Naive B cell (primary cell): ENCODE results near the gene PNPLA1. TPM values are rescaled to one million over a fixed set of nuclear protein-coding genes. Genes with fewer than 3 reads are reported as not detected.

Source experiments
- ATAC-seq, 2 donors: fragments of 150-1000 bp; cut with Tn5 transposase; 2 replicates each; pipeline ENCODE4 v1.10.0; 2021; ENCODE audit warnings: low read depth in 2 of 2, mild to moderate bottlenecking in 2 of 2, moderate library complexity in 2 of 2
- DNase-seq: peaks from one replicate; pipeline ENCODE4 v3.0.0; 2022
- H3K27ac Mint-ChIP-seq, 6 donors: one replicate each; pipeline ENCODE4 v1.8.0; 2020 to 2022; ENCODE audit warnings: mild to moderate bottlenecking in 6 of 6, mixed read lengths in 6 of 6, moderate library complexity in 5 of 6, inconsistent platforms in 2 of 6
- H3K27me3 Mint-ChIP-seq, 3 donors: one replicate each; pipeline ENCODE4 v1.8.0; 2021 to 2022; ENCODE audit warnings: mixed read lengths in 3 of 3, mild to moderate bottlenecking in 1 of 3
- H3K36me3 Mint-ChIP-seq, 2 donors: one replicate each; pipeline ENCODE4 v1.8.0; 2020 to 2022; ENCODE audit warnings: mixed read lengths in 2 of 2, inconsistent platforms in 1 of 2, mild to moderate bottlenecking in 1 of 2
- H3K4me1 Mint-ChIP-seq, 3 donors: one replicate each; pipeline ENCODE4 v1.8.0; 2020 to 2022; ENCODE audit warnings: mixed read lengths in 3 of 3, inconsistent platforms in 1 of 3, mild to moderate bottlenecking in 1 of 3, moderate library complexity in 1 of 3
- H3K4me3 Mint-ChIP-seq, 8 donors: one replicate each; pipeline ENCODE4 v1.8.0; 2020 to 2022; ENCODE audit warnings: mild to moderate bottlenecking in 8 of 8, mixed read lengths in 8 of 8, moderate library complexity in 8 of 8, inconsistent platforms in 2 of 8
- H3K9me3 Mint-ChIP-seq, 7 donors: one replicate each; pipeline ENCODE4 v1.8.0; 2020 to 2022; ENCODE audit warnings: mixed read lengths in 7 of 7, mild to moderate bottlenecking in 5 of 7, inconsistent platforms in 2 of 7, moderate library complexity in 1 of 7
- polyA plus RNA-seq, 6 donors: library from polyadenylated mRNA; unstranded; fragments of 300-500 nt; fragmentation: Illumina TruSeq; gene quantifications; one replicate each; pipeline ENCODE4 v1.2.3, GENCODE V29; 2021; ENCODE audit warnings: low read depth in 6 of 6

PNPLA1 gene
- polyA plus RNA-seq, 6 donors from 2014 or later = 0.27 TPM; not detected in 5

- Mint-ChIP-seq H3K36me3 (no peaks in the 10 kb centered on the region), H3K27me3 (peaks cover 6 to 15% (median 7%) of the 10 kb centered on the region in 3 donors), H3K9me3 (no peaks in the 10 kb centered on the region), H3K4me3 (peak overlapping the region; percentile 53 to 91 (median 82)), H3K27ac (peak overlapping the region in 5 of 6 donors; percentile 35 to 83 (median 64)), H3K4me1 (peaks cover 9 to 47% (median 25%) of the 10 kb centered on the region in 3 donors)
- peak; percentile 60 for DNase-seq
- peak; percentile 56 to 67 for ATAC-seq
These were observed 71.0 kb downstream of the PNPLA1 start for GRCh38 chr6:36340618-36341454.

GRCh38 chr6:36343109-36343680 is 73.3 kb downstream of the PNPLA1 start:
- H3K36me3 Mint-ChIP-seq = no peaks in the 10 kb centered on the region
- DNase-seq = no peak
- no peak overlapping the region for H3K27ac Mint-ChIP-seq
- no peak overlapping the region for H3K4me3 Mint-ChIP-seq
- no peak for ATAC-seq
- H3K9me3 Mint-ChIP-seq = no peaks in the 10 kb centered on the region
- H3K4me1 Mint-ChIP-seq = peaks cover 3 to 24% (median 9%) of the 10 kb centered on the region in 3 donors
- peaks cover 6 to 8% (median 7%) of the 10 kb centered on the region in 3 donors for H3K27me3 Mint-ChIP-seq

DNA sequence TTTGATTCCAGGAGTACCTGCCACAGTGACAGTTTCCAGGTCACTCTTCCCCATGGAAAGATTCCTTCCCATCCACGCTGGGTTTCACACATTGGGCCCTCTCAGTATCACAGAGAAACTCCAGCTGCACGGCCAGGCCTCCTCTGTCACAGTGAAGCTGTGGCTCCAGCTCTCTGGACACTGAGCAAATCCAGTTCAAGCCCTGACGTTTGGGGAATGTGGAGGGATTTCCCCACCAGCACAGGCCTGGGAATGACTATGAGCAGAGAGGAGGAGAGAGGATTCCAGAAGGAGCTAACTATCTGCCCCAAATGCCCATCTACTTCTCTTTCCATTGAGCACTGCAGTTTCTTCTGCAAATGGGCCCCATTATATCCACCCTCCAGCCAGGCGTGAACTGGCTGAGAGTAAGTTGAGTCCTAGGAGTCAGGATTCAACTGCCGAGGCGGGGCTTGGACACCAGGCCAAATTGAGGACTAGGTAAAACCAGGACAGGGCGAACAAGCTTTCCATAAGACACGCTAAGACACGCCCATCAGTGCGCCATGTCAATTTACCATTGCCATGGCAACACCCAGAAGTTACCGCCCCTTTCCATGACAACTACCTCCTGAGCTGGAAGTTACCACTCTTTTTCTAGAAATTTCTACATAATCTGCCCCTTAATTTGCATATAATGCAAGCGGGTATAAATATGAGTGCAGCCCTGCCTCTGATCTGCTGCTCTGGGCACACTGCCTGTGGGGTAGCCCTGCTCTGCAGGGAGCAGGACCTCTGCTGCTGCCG is 76.0 kb downstream of the PNPLA1 start:
- ATAC-seq (no peak), DNase-seq (no peak)
- Mint-ChIP-seq H3K4me1 (peaks cover 1 to 4% (median 2%) of the 10 kb centered on the region in 3 donors), H3K27ac (peak overlapping the region in 2 of 6 donors; percentile 54 to 66), H3K36me3 (no peaks in the 10 kb centered on the region), H3K27me3 (peaks cover 2 to 11% (median 3%) of the 10 kb centered on the region in 3 donors), H3K9me3 (no peaks in the 10 kb centered on the region), H3K4me3 (no peak overlapping the region)

DNA sequence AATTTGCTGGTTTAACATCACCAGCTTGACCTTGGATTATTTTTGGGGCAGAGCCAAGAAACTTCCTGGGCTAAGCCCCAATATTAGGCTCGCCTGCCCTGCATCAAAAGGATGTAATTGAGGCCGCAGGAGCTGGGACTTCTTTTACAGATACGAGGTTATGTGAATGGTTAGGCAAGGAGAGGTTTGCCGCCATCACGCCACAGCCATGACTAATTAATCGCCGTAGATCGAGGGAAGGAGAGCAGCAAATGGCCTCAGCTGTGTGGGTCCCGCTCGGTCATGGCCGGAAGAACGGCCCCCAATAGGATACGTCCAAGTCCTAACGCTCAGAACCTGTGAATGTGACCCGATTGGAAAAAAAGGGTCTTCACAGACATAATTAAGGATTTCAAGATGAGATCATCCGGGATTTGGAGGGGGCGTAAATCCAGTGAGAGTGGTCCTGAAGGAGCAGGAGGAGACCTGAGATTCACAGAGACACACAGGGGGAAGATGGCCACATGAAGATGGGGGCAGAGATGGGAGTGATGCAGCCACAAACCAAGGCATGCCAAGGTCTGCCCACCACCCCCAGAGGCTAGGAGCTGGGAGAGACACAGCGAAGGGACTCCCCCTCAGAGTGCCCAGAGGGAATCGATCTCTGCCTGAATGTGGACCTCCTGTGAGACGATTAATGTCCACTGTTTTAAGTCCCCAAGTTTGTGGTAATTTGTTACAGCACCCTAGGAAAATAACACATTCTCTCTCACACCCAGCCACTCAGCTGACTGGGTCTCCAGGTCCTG is 76.8 kb downstream of the PNPLA1 start:
- H3K36me3 Mint-ChIP-seq = no peaks in the 10 kb centered on the region
- H3K27ac Mint-ChIP-seq = peak overlapping the region in 2 of 6 donors; percentile 66 to 81
- peaks cover 0 to 10% (median 0%) of the 10 kb centered on the region in 3 donors for H3K27me3 Mint-ChIP-seq
- ATAC-seq (no peak), DNase-seq (no peak)
- H3K9me3 Mint-ChIP-seq = no peaks in the 10 kb centered on the region
- H3K4me1 Mint-ChIP-seq = no peaks in the 10 kb centered on the region
- H3K4me3 Mint-ChIP-seq = no peak overlapping the region

DNA sequence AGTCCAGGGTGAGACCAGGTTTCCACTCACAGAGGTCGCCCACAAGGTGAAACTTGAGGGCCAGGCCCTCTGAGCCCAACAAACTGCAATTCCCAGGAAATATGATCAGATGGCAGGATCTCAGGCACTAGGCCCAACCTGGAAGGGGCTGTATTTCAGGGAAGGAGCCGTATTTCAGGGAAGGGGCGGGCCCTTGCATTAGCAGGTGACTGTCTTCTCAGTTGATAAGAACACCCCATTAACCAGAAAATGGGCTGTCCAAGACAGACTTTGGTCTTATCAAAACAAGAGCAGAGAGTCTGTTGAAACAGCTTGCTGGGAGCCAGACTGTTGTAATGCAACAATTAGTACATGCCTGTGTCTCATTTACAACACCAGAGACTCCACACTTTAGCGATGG is 77.8 kb downstream of the PNPLA1 start:
- Mint-ChIP-seq H3K4me3 (no peak overlapping the region), H3K4me1 (no peaks in the 10 kb centered on the region), H3K36me3 (no peaks in the 10 kb centered on the region), H3K27me3 (peaks cover 0 to 10% (median 0%) of the 10 kb centered on the region in 3 donors), H3K9me3 (peaks cover 0 to under 1% (median 0%) of the 10 kb centered on the region in 7 donors), H3K27ac (no peak overlapping the region)
- ATAC-seq (no peak), DNase-seq (no peak)

- Mint-ChIP-seq H3K4me3 (no peak overlapping the region), H3K9me3 (peaks cover 0 to 6% (median 4%) of the 10 kb centered on the region in 7 donors), H3K27ac (no peak overlapping the region), H3K27me3 (peaks cover 0 to 5% (median 0%) of the 10 kb centered on the region in 3 donors), H3K36me3 (peaks cover 0 to 5% of the 10 kb centered on the region in 2 donors), H3K4me1 (no peaks in the 10 kb centered on the region)
- peak; percentile 64 to 67 for ATAC-seq
- DNase-seq = peak; percentile 8
These were observed 79.4 kb downstream of the PNPLA1 start for GRCh38 chr6:36349240-36349639.

DNA sequence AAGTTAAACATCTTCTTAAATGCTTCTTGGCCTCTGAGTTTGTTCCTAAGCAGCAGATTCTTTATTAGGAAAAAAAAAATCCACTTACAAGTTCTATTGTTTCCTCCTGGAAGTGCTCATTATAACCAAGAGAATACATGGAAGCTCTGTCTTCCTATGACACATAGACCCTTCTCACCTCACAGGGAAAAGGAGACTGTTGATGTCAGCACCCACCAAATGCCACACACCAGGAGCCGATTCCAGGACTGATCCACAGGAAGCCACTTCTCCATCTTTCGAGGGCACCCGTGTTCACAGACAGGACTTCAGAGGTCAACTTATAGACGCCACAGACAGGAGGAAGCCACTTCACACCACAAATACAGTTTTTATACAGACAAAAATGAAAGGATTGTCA is 80.2 kb downstream of the PNPLA1 start:
- H3K36me3 Mint-ChIP-seq = peaks cover 0 to 5% of the 10 kb centered on the region in 2 donors
- peaks cover 0 to 6% (median 4%) of the 10 kb centered on the region in 7 donors for H3K9me3 Mint-ChIP-seq
- no peaks in the 10 kb centered on the region for H3K4me1 Mint-ChIP-seq
- no peak overlapping the region for H3K4me3 Mint-ChIP-seq
- peaks cover 0 to 5% (median 0%) of the 10 kb centered on the region in 3 donors for H3K27me3 Mint-ChIP-seq
- no peak overlapping the region for H3K27ac Mint-ChIP-seq
- no peak for DNase-seq
- no peak for ATAC-seq

DNA sequence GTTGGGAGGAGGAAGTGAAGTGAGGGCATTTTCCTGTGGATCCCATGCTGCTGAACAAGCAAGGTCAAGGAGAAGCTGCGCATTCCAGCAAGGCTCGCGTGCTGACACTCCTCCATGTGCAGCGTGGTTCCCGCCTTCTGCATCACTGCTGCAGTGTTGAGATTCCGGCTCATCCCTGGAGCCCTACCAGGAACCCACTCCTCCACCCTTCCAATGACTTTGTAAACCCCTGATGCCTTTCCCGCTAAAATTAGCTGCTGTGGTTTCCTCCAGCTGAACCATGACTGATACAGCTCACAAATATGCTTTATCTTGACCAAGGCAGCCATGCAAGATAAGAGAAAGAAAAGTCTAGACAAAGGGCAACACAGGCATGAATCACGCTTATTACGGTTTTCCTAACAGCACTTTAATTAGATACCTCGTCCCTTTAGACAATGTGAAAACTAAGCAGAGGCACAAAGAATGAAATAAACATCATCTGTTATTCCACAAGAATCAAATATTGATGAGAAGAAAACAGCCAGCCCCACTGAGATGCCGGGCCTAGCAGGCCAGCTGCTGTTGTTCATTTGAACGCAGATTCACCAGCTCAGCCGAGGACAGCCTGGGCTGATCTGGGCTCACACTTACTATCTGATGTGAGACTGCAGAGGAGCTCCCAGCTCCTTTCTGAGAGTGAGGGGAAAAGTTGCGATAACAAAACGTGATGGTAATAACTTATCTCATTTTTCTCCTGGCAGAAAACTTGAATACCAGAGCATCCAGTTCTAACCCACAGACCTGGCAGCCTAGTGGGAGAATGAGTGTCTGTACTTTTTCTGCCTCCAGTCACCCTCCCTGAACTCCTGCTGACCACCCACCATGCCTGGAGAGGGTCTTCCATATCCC is 81.1 kb downstream of the PNPLA1 start:
- Mint-ChIP-seq H3K4me1 (no peaks in the 10 kb centered on the region), H3K9me3 (peaks cover 0 to 6% (median 4%) of the 10 kb centered on the region in 7 donors), H3K27me3 (peaks cover 0 to 5% (median 0%) of the 10 kb centered on the region in 3 donors), H3K4me3 (peak overlapping the region in 2 of 8 donors; percentile 22 to 38), H3K27ac (peak overlapping the region in 2 of 6 donors; percentile 69 to 75), H3K36me3 (peaks cover 0 to 5% of the 10 kb centered on the region in 2 donors)
- DNase-seq (no peak), ATAC-seq (no peak)

DNA sequence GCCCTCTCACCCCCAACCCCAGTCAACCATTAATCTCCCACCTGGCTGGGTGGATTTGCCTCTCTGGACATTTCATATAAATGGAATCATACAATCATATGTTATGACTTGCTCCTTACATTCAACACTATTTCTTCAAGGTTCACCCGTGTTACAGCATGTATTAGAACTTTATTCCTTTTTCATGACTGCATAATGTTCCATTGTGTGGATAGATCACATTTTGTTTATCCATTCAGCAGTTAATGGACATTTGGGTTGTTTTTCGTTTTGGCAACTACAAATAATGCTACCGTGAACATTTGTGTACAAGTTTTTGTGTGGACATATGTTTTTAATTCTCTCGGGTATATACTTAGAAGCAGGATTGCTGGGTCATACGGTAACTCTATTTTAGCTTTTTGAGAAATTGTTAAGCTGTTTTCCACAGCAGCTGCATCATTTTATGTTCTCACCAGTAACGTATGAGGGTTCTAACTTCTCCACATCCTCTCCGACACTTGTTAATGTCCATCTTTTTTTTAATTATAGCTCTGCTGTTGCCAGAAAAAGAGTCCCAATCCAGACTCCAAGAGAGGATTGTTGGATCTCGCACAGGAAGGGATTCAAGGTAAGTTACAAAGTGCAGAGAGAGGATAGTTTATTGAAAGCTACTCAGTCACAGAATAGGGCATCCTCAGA is 82.8 kb downstream of the PNPLA1 start:
- H3K4me3 Mint-ChIP-seq = no peak overlapping the region
- DNase-seq (no peak), ATAC-seq (no peak)
- H3K27ac Mint-ChIP-seq = no peak overlapping the region
- H3K9me3 Mint-ChIP-seq = peaks cover 0 to 6% (median 4%) of the 10 kb centered on the region in 7 donors
- no peaks in the 10 kb centered on the region for H3K4me1 Mint-ChIP-seq
- H3K36me3 Mint-ChIP-seq = peaks cover 0 to 5% of the 10 kb centered on the region in 2 donors
- H3K27me3 Mint-ChIP-seq = peaks cover 0 to 11% (median 5%) of the 10 kb centered on the region in 3 donors

DNA sequence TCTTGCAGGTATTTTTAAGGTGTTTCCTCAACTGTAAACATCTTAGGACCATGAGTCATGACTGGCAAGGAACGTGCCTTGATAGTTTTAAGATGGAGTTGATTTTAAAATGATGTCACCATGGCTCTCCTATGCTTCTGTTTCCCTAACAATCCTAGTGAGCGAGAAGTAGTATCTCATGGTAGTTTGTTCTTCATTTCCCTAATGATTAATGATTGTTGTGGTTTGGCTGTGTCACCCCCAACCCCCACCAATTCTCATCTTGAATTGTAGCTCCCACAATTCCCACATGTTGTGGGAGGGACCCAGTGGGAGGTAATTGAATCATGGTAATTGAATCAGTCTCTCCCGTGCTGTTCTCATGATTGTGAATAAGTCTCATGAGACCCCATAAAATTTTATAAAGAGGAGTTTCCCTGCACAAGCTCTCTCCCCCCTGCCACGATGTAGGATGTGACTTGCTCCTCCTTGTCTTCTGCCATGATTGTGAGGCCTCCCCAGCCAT is 83.6 kb downstream of the PNPLA1 start:
- no peak for ATAC-seq
- H3K9me3 Mint-ChIP-seq = peaks cover 0 to 6% (median 4%) of the 10 kb centered on the region in 7 donors
- H3K27ac Mint-ChIP-seq = no peak overlapping the region
- H3K4me1 Mint-ChIP-seq = peaks cover 0 to 8% (median 0%) of the 10 kb centered on the region in 3 donors
- H3K4me3 Mint-ChIP-seq = no peak overlapping the region
- DNase-seq = no peak
- H3K27me3 Mint-ChIP-seq = peaks cover 0 to 11% (median 5%) of the 10 kb centered on the region in 3 donors
- H3K36me3 Mint-ChIP-seq = peaks cover 0 to 5% of the 10 kb centered on the region in 2 donors

DNA sequence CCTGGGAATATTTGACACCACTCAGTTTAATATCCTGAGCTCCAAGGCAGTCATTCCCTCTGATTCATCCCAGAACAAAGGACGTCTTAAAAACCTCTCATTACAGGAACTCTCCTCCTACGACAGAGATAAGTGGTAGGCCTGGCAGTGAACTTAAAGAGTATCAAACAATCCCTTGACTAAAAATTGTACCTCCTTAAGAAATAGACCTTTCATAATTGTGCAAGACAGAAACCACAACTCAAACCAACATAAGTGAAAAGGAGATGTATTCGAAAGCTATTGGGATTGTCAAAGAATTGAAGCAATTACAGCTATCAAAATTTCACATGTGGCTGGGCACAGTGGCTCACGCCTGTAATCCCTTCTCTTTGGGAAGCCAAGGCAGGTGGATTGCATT is 86.0 kb downstream of the PNPLA1 start:
- H3K27ac Mint-ChIP-seq = peak overlapping the region in 1 of 6 donors; percentile 6

More for the DNA sequence above, 86.0 kb downstream of the PNPLA1 start:
- Mint-ChIP-seq H3K4me1 (peaks cover 3 to 12% (median 9%) of the 10 kb centered on the region in 3 donors), H3K36me3 (peaks cover 0 to 5% of the 10 kb centered on the region in 2 donors), H3K9me3 (peaks cover 0 to 6% (median 4%) of the 10 kb centered on the region in 7 donors), H3K27me3 (peaks cover 0 to 11% (median 0%) of the 10 kb centered on the region in 3 donors), H3K4me3 (no peak overlapping the region)
- DNase-seq (no peak), ATAC-seq (no peak)
